Measurements from ENCODE around the gene MDC1.

Gene MDC1

GRCh38 chr6:30703821-30704220 is 13.3 kb downstream of the MDC1 start:
- TF ChIP-seq CTCF (IDR thresholded peaks at IDR 0.05; ENCODE audit: low read depth, low read length) = no peak
- no peak for DNase-seq (ENCODE audit: extremely low read depth, low read depth)

GRCh38 chr6:30703011-30703410 is 14.1 kb downstream of the MDC1 start:
- TF ChIP-seq CTCF (IDR thresholded peaks at IDR 0.05; ENCODE audit: low read depth, low read length) = no peak
- DNase-seq (ENCODE audit: extremely low read depth, low read depth) = no peak

- no peak for TF ChIP-seq CTCF (IDR thresholded peaks at IDR 0.05; ENCODE audit: low read depth, low read length)
- DNase-seq (ENCODE audit: extremely low read depth, low read depth) = no peak
Observed at GRCh38 chr6:30700340-30700739, 16.7 kb downstream of the MDC1 start.

- no peak for TF ChIP-seq CTCF (IDR thresholded peaks at IDR 0.05; ENCODE audit: low read depth, low read length)
- DNase-seq (ENCODE audit: extremely low read depth, low read depth) = no peak
Observed at GRCh38 chr6:30696432-30696831, 20.6 kb downstream of the MDC1 start.

GRCh38 chr6:30691208-30691847 is 25.8 kb downstream of the MDC1 start:
- no peak for TF ChIP-seq CTCF (IDR thresholded peaks at IDR 0.05; ENCODE audit: low read depth, low read length)
- DNase-seq (ENCODE audit: extremely low read depth, low read depth) = no peak

GRCh38 chr6:30690403-30691207 is 26.5 kb downstream of the MDC1 start, which contains the start of gene NRM:
TSS of gene NRM (minus strand) at chr6:30690984. CDS start at chr6:30690974, 10 bp downstream.
- DNase-seq (ENCODE audit: extremely low read depth, low read depth) = no peak
- TF ChIP-seq CTCF (IDR thresholded peaks at IDR 0.05; ENCODE audit: low read depth, low read length) = no peak

GRCh38 chr6:30689985-30690384 is 27.1 kb downstream of the MDC1 start:
- TF ChIP-seq CTCF (IDR thresholded peaks at IDR 0.05; ENCODE audit: low read depth, low read length) = no peak
- DNase-seq (ENCODE audit: extremely low read depth, low read depth) = no peak
